GM12872 (cell line): ENCODE results near the gene SNRK.

Source experiments
- CTCF ChIP-seq: IDR thresholded peaks from 3 replicates; pipeline ENCODE4 v1.5.1; 2011; ENCODE audit warnings: low read depth, mild to moderate bottlenecking, low read length, moderate library complexity; ENCODE audit not compliant: insufficient read depth

SNRK gene

GRCh38 chr3:43364926-43365325 is 78.6 kb downstream of the SNRK start:
- TF ChIP-seq CTCF, result no peak

DNA sequence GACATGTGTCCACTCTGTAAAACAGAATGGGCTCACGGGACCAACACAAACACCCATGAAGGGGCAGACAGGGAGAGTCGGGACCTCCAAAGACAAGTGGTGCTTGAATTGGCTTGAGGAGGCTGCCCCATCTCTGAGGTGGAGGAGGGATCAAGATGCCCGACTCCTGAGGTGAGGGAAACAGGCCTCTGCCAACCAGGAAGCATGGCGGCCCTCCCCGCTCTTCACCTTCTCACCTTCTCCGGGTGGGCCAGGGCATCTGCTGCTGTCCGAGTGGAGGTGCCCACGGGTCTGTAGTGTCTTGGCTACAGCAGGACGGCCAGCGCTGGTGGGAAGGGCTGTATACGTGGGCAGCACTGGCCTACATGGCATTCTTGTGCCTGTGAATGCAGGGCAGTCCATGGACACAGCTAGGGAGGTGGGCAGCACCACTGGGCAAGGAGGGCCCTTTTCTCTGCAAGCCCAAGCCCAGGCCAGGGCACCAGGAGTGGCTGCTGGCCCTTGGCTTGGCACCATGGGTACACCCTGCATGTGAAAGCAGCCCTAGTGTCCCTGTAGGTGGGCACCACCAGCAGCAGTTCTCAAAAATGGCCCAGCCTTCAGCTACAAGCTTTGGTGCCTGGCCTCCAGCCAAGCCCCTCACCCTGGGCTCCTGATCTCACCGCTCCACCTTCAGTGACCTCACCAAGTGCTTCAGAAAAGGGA is 79.4 kb downstream of the SNRK start:
- TF ChIP-seq CTCF, result no peak

- no peak for TF ChIP-seq CTCF
Observed at GRCh38 chr3:43366481-43366880, 80.1 kb downstream of the SNRK start.

- TF ChIP-seq CTCF, result no peak
Observed at GRCh38 chr3:43366885-43367284, 80.5 kb downstream of the SNRK start.

DNA sequence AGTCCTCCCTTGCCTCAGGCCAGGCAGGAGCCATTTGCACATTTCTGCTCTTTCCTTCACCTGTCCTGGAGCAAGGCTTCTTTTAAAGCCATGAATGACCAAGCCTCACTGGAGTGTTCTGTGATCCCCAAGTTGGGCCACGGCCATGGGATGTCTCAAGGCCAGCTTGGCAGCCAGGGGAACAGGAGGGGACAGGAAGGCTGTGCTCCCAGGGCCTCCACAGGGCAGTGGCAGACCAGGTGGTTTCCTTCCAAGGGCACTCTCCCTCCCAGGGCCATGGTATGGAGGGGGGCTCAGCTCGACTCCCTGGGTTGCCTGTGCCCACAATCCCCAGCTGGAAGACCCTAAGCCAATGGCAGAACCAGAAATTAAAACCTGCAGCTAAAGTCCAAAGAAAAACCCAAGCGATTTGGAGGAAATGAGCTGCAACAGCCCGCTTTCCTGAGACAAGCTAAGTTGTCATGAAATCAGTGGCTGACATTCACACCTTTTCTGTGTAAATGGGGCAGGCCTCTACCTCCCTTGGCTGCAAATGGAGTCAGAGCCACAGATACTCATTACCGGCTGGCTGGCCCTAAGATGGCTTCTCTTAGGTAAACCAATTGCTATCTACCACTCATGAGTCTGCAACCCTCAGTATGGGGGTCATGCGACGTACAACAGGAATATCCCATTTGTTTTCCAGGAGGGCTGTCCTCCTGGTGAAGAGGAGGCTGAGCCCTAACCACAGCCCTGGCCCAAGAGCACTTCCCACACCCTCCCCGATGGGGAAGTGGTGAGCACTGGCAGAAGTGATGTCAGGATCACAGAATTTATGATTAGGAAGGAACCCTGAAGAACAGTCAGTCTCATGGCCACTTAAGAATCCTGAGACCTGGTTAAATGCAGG is 83.3 kb downstream of the SNRK start:
- no peak for TF ChIP-seq CTCF

GRCh38 chr3:43370293-43370980 is 84.1 kb downstream of the SNRK start:
- TF ChIP-seq CTCF, result no peak

DNA sequence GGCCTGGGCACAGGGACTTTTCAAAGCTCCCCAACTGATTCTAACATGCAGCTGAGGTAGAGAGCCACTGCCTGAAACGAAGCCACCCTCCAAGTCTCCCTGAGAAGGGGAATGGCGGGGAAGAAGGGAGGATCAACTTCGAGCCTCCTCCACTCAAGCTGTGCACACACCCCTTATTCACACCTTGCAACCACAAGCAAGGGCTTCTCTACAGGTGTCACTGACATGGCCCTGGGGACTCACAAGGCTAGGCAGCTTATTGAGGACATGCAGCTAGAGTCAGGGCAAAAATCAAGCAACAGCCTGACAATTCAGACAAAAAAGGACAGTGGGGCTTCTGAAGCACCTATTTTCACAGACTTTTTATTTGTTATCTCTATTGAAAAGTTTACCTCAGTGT is 85.2 kb downstream of the SNRK start:
- TF ChIP-seq CTCF, result no peak
